K562 (cell line): ENCODE measurements around the gene AKAP13. TPM values are rescaled to one million over a fixed set of nuclear protein-coding genes. Genes with fewer than 3 reads are reported as not detected.

Source experiments
- ATAC-seq: fragments of 200-7000 bp; cut with Tn5 transposase; 3 replicates; pipeline ENCODE4 v1.9.1; 2020; ENCODE audit warnings: moderate library complexity
- BruUV-seq: library from RNA; stranded (reverse); fragments of 400-500 nt; replicated peaks from 2 replicates; lab custom pipeline; 2021; lab: Mats Ljungman, UMichigan
- CTCF ChIA-PET: fragments of 300-600 bp; formaldehyde crosslinking; extraction: SDS; loops from one replicate; lab custom pipeline; 2021; ENCODE audit warnings: low intra/inter-chr PET ratio; lab: Yijun Ruan, JAX
- POLR2A ChIA-PET: fragments of 300-600, 350-650 bp; sonication (Branson Sonifier 250); formaldehyde crosslinking; extraction: SDS; loops from one replicate; lab custom pipeline; 2021; ENCODE audit warnings: antibody characterized with exemption, inconsistent platforms; lab: Yijun Ruan, JAX
- DNase-seq, 4 experiments: peaks; one replicate each; pipeline versions ENCODE4 v3.0.0 to v3.0.0-alpha.2; 2011 to 2018; ENCODE audit warnings: low spot score in 3 of 4, mixed read lengths in 3 of 4; ENCODE audit errors: extremely low read depth in 1 of 4
- FAIRE-seq: peaks from 2 replicates; lab custom pipeline; 2011; peaks lifted over from hg19 to GRCh38; lab: Jason Lieb, UNC
- H2AFZ ChIP-seq: 2 replicates; pipeline ENCODE4 v1.6.0; 2011; ENCODE audit warnings: low read depth, low read length, control low read depth, inconsistent platforms
- H3K27ac ChIP-seq: fragments of 200-600 bp; 3 replicates; pipeline ENCODE4 v1.8.0; 2011; ENCODE audit warnings: low read depth, mild to moderate bottlenecking, control low read depth, inconsistent platforms, low read length, moderate library complexity, mixed read lengths; ENCODE audit errors: extremely low read depth
- H3K27me3 ChIP-seq, 2 experiments: fragments of 300-600 bp in 1 of 2; 2 replicates in 1 of 2; 3 replicates in 1 of 2; pipeline versions ENCODE4 v1.6.0 to v1.8.0; 2011; ENCODE audit warnings: inconsistent platforms in 2 of 2, low read length in 2 of 2, mild to moderate bottlenecking in 1 of 2, mixed read lengths in 1 of 2, moderate library complexity in 1 of 2; ENCODE audit not compliant: control insufficient read depth in 2 of 2, insufficient read depth in 2 of 2
- H3K36me3 ChIP-seq: fragments of 300-600 bp; 3 replicates; pipeline ENCODE4 v1.8.0; 2011; ENCODE audit warnings: mild to moderate bottlenecking, low read length, inconsistent platforms; ENCODE audit not compliant: control insufficient read depth, insufficient read depth
- H3K4me1 ChIP-seq, 2 experiments: fragments of 200-600 bp in 1 of 2; replicated peaks in 1 of 2; 2 replicates in 1 of 2; 3 replicates in 1 of 2; pipeline versions ENCODE4 v1.5.1 to v1.8.0; 2011; ENCODE audit warnings: inconsistent platforms in 2 of 2, low read length in 2 of 2, mild to moderate bottlenecking in 1 of 2, mixed read lengths in 1 of 2, moderate library complexity in 1 of 2; ENCODE audit not compliant: control insufficient read depth in 2 of 2, insufficient read depth in 2 of 2
- H3K4me2 ChIP-seq: 2 replicates; pipeline ENCODE4 v1.6.1; 2011; ENCODE audit warnings: low read length, control low read depth, inconsistent platforms, mixed read lengths; ENCODE audit not compliant: insufficient read depth
- H3K4me3 ChIP-seq: fragments of 200-600 bp; sonication (generic), shearing (Covaris generic); 2 replicates; pipeline ENCODE4 v1.5.1; 2016; ENCODE audit warnings: control low read depth, inconsistent platforms
- H3K79me2 ChIP-seq: fragments of 200-600 bp; 3 replicates; pipeline ENCODE4 v1.8.0; 2011; ENCODE audit warnings: low read length, inconsistent platforms; ENCODE audit not compliant: control insufficient read depth, insufficient read depth
- H3K9ac ChIP-seq, 2 experiments: 2 replicates each; pipeline versions ENCODE4 v1.6.0 to v1.6.1; 2011; ENCODE audit warnings: low read depth in 2 of 2, low read length in 2 of 2, control low read depth in 1 of 2, inconsistent platforms in 1 of 2, mild to moderate bottlenecking in 1 of 2, mixed read lengths in 1 of 2; ENCODE audit not compliant: insufficient read depth in 1 of 2
- H3K9me1 ChIP-seq: one replicate; pipeline ENCODE4 v1.6.0; 2011; ENCODE audit warnings: inconsistent platforms, mild to moderate bottlenecking, low read length, moderate library complexity; ENCODE audit not compliant: control insufficient read depth, insufficient read depth
- H3K9me3 ChIP-seq: replicated peaks from 2 replicates; pipeline ENCODE4 v1.5.1; 2011; ENCODE audit warnings: low read depth, low read length, inconsistent platforms; ENCODE audit not compliant: control insufficient read depth, insufficient read depth
- H4K20me1 ChIP-seq: replicated peaks from 2 replicates; pipeline ENCODE4 v1.6.1; 2011; ENCODE audit warnings: low read length, inconsistent platforms, mixed read lengths; ENCODE audit not compliant: control insufficient read depth, insufficient read depth
- ATF1 ChIP-seq, 2 experiments: fragments of 450-650 bp in 1 of 2; IDR thresholded peaks; 2 replicates each; pipeline ENCODE4 v1.6.1; 2016; ENCODE audit warnings: missing compliant biosample characterization in 1 of 2, missing genetic modification characterization in 1 of 2
- CBFB ChIP-seq: sonication (generic); formaldehyde crosslinking; IDR thresholded peaks from 2 replicates; pipeline ENCODE4 v1.4.0; 2020; ENCODE audit warnings: mild to moderate bottlenecking, missing genetic modification reagents
- MEF2A ChIP-seq: IDR thresholded peaks from 2 replicates; pipeline ENCODE4 v1.6.1; 2011; ENCODE audit warnings: low read depth, mild to moderate bottlenecking, low read length, moderate library complexity; ENCODE audit not compliant: control insufficient read depth
- MITF ChIP-seq: IDR thresholded peaks from 2 replicates; pipeline ENCODE4 v1.6.1; 2014; ENCODE audit warnings: antibody characterized with exemption
- PCBP2 ChIP-seq: fragments of 200-400 bp; formaldehyde crosslinking; IDR thresholded peaks from 2 replicates; pipeline ENCODE4 v1.6.1; 2018; ENCODE audit warnings: low read length, low read depth, mild to moderate bottlenecking, moderate library complexity; ENCODE audit not compliant: poor library complexity, severe bottlenecking
- SRSF1 ChIP-seq: fragments of 200-400 bp; formaldehyde crosslinking; IDR thresholded peaks from 2 replicates; pipeline ENCODE4 v1.6.1; 2017; ENCODE audit warnings: mild to moderate bottlenecking, low read depth, low read length, moderate library complexity
- SRSF3 ChIP-seq: fragments of 200-400 bp; formaldehyde crosslinking; IDR thresholded peaks from 2 replicates; pipeline ENCODE4 v1.6.1; 2016; ENCODE audit warnings: mild to moderate bottlenecking, low read length, moderate library complexity; ENCODE audit not compliant: insufficient read depth
- U2AF2 ChIP-seq: fragments of 200-400 bp; formaldehyde crosslinking; optimal IDR thresholded peaks from 2 replicates; pipeline ENCODE3; 2017; ENCODE audit warnings: low read depth, mild to moderate bottlenecking, low read length
- ZBTB34 ChIP-seq: fragments of 250-450 bp; sonication (Bioruptor Pico); IDR thresholded peaks from 2 replicates; pipeline ENCODE4 v1.8.0; 2021; ENCODE audit warnings: mild to moderate bottlenecking, moderate library complexity
- ZNF41 ChIP-seq: fragments of 250-450 bp; sonication (Bioruptor Pico); conservative IDR thresholded peaks from 2 replicates; pipeline ENCODE4 v1.4.0; 2020; ENCODE audit warnings: mild to moderate bottlenecking
- ZNF668 ChIP-seq: fragments of 250-450 bp; sonication (Bioruptor Pico); IDR thresholded peaks from 2 replicates; pipeline ENCODE4 v1.8.0; 2022; ENCODE audit warnings: mild to moderate bottlenecking, inconsistent platforms
- ZNF717 ChIP-seq: fragments of 250-450 bp; sonication (Bioruptor Pico); IDR thresholded peaks from 2 replicates; pipeline ENCODE4 v1.5.0; 2021
- ZNF76 ChIP-seq: fragments of 250-450 bp; sonication (Bioruptor Pico); IDR thresholded peaks from 2 replicates; pipeline ENCODE4 v1.4.0; 2020; ENCODE audit warnings: mild to moderate bottlenecking, moderate library complexity, borderline replicate concordance
- WGBS: fragments of 100-300 bp; shearing (Covaris generic); methylation state at CpG from one replicate; pipeline ENCODE4 v1.1.6; 2016; ENCODE audit warnings: low coverage, mixed read lengths; ENCODE audit not compliant: insufficient coverage; ENCODE audit errors: missing lambda C conversion rate; 5-methylcytosine and 5-hydroxymethylcytosine counted together
- in situ Hi-C: fragments of 300-500 bp; cut with MboI; formaldehyde crosslinking; loops from 4 replicates; pipeline ENCODE4 v1.15.0; 2018; ENCODE audit warnings: inconsistent platforms, mixed read lengths
- intact Hi-C: fragments of 100-400 bp; cut with micrococcal nuclease; formaldehyde crosslinking; loops from 2 replicates; pipeline ENCODE4 v1.14.2; 2022
- polyA plus RNA-seq, 8 experiments: library from polyadenylated mRNA; depleted of rRNA in 4 of 8; stranded (reverse) in 5 of 8; unstranded in 3 of 8; fragments of >200 nt; fragmentation: Nextera tagmentation in 2 of 8; fragmentation: Illumina TruSeq in 1 of 8; extraction: Ambion mirVana in 2 of 8; extraction: Trizol in 1 of 8; gene quantifications; 2 replicates each; pipeline versions ENCODE4 v1.2.1 to v1.2.3, GENCODE V29; 2011 to 2014; ENCODE audit warnings: inconsistent platforms in 1 of 8, missing spikeins in 1 of 8
- total RNA-seq, 7 experiments: library from RNA; depleted of rRNA in 6 of 7; stranded (reverse); fragments of >200 nt in 6 of 7; fragmentation: Illumina TruSeq in 2 of 7; extraction: Trizol in 2 of 7; gene quantifications; 2 replicates each; pipeline versions ENCODE4 v1.2.1 to v1.2.3, GENCODE V29; 2011 to 2021; ENCODE audit warnings: low replicate concordance in 1 of 7

The AKAP13 gene
- total and polyA plus RNA-seq, 9 of the 15 experiments (the other 6 are each of a cell fraction or from before 2014, with no cell fraction given): 0.03 to 1.7 (median 0.42) TPM

GRCh38 chr15:85625856-85626255, 245.5 kb downstream of the AKAP13 start:
- Histone ChIP-seq H3K27ac (no peak overlapping the region), H2AFZ (no peak overlapping the region), H3K9me3 (no peaks in the 10 kb centered on the region), H3K36me3 (no peaks in the 10 kb centered on the region), H3K4me3 (no peak overlapping the region), H3K9ac (no peak overlapping the region), H3K4me1 (no peaks in the 10 kb centered on the region), H3K9me1 (no peaks in the 10 kb centered on the region), H3K79me2 (no peaks in the 10 kb centered on the region), H3K27me3 (peaks cover 0 to 8% of the 10 kb centered on the region in 2 experiments; a peak in 1 of 5 replicates), H4K20me1 (no peaks in the 10 kb centered on the region), H3K4me2 (no peak overlapping the region)
- no peak for DNase-seq
- ChIA-PET POLR2A (no interaction called here), CTCF (no interaction called here)
- FAIRE-seq: no peak
- intact Hi-C loops (no loop called here), in situ Hi-C loops (no loop called here)
- no peak for TF ChIP-seq ZNF41
- no peak for TF ChIP-seq SRSF3
- no peak for TF ChIP-seq MEF2A
- no peak for ATAC-seq
- WGBS: 14% methylated on average over 1 of the region's 1 CpG
- no TSS peak for BruUV-seq

- no peaks in the 10 kb centered on the region for H3K79me2 ChIP-seq
- H3K36me3 ChIP-seq: no peaks in the 10 kb centered on the region
- peaks cover 0 to 8% of the 10 kb centered on the region in 2 experiments; a peak in 1 of 5 replicates for H3K27me3 ChIP-seq
- H3K4me1 ChIP-seq: no peaks in the 10 kb centered on the region
- CTCF ChIA-PET: no interaction called here
- no peaks in the 10 kb centered on the region for H3K9me1 ChIP-seq
- no TSS peak for BruUV-seq
- no peak overlapping the region for H3K9ac ChIP-seq
- H4K20me1 ChIP-seq: no peaks in the 10 kb centered on the region
- 0% methylated on average over 6 of the region's 6 CpGs for WGBS
- no peaks in the 10 kb centered on the region for H3K9me3 ChIP-seq
- DNase-seq (no peak), FAIRE-seq (no peak), ATAC-seq (no peak)
- H2AFZ ChIP-seq: no peak overlapping the region
- H3K4me3 ChIP-seq: no peak overlapping the region
- no peak overlapping the region for H3K4me2 ChIP-seq
- POLR2A ChIA-PET: interaction anchor here (0.9 kb wide), 1 partner anchor 15 kb away, joined by 3 read pairs; no protein-coding TSS in a partner anchor
- H3K27ac ChIP-seq: no peak overlapping the region
- in situ Hi-C loops: no loop called here
- intact Hi-C loops: no loop called here
- no peak for TF ChIP-seq ZBTB34 (CRISPR knock-in tag)
- TF ChIP-seq MITF: no peak
- no peak for TF ChIP-seq ZNF76 (CRISPR knock-in tag)
- no peak for TF ChIP-seq ZNF668 (CRISPR knock-in tag)
- no peak for TF ChIP-seq ATF1 (CRISPR knock-in tag; IDR thresholded peaks at IDR 0.05)
- TF ChIP-seq ATF1 (tag; IDR thresholded peaks at IDR 0.05): no peak
- TF ChIP-seq PCBP2: no peak
- no peak for TF ChIP-seq ZNF717
- no peak for TF ChIP-seq SRSF1
- no peak for TF ChIP-seq U2AF2
- TF ChIP-seq CBFB (CRISPR knock-in tag): no peak
Measured at GRCh38 chr15:85627213-85627935, 247.0 kb downstream of the AKAP13 start.
